Gastroesophageal sphincter (tissue), 4 donors: ENCODE data around the gene C22orf31. TPM values are rescaled to one million over a fixed set of nuclear protein-coding genes. Genes with fewer than 3 reads are reported as not detected.

Experiments
- ATAC-seq: fragments of 150-250 bp; one replicate; pipeline ENCODE4 v1.9.1; 2016; ENCODE audit warnings: mild to moderate bottlenecking, moderate library complexity
- H3K27ac ChIP-seq, 4 donors: fragments of 200-600 bp; sonication (generic) in 3 of 4; 1 replicate in 3 of 4; 2 replicates in 1 of 4; pipeline ENCODE4 v1.5.1; 2016 to 2019
- H3K27me3 ChIP-seq: fragments of 200-600 bp; sonication (generic); one replicate; pipeline ENCODE4 v1.5.1; 2019
- H3K36me3 ChIP-seq, 2 donors: fragments of 200-600 bp; sonication (generic); one replicate each; pipeline ENCODE4 v1.5.1; 2019; ENCODE audit warnings: control low read depth in 1 of 2
- H3K4me1 ChIP-seq, 3 donors: fragments of 200-600 bp; sonication (generic); 1 replicate in 2 of 3; 2 replicates in 1 of 3; pipeline ENCODE4 v1.5.1; 2016 to 2019; ENCODE audit warnings: control low read depth in 2 of 3
- H3K4me3 ChIP-seq, 2 donors: fragments of 200-600 bp; sonication (generic); one replicate each; pipeline ENCODE4 v1.5.1; 2019; ENCODE audit warnings: mild to moderate bottlenecking in 1 of 2, moderate library complexity in 1 of 2
- H3K9me3 ChIP-seq, 3 donors: fragments of 200-600 bp; sonication (generic); one replicate each; pipeline ENCODE4 v1.5.1; 2017 to 2019; ENCODE audit warnings: control low read depth in 2 of 3
- EP300 ChIP-seq: sonication (generic); formaldehyde crosslinking; IDR thresholded peaks from one replicate; pipeline ENCODE4 v1.6.1; 2017; ENCODE audit warnings: antibody characterized with exemption, mild to moderate bottlenecking
- POLR2A ChIP-seq, 2 donors: fragments of 450-650 bp; IDR thresholded peaks; one replicate each; pipeline ENCODE4 v1.6.1; 2017; ENCODE audit warnings: antibody characterized with exemption in 2 of 2, mild to moderate bottlenecking in 2 of 2, moderate library complexity in 1 of 2
- POLR2AphosphoS5 ChIP-seq: sonication (generic); formaldehyde crosslinking; IDR thresholded peaks from one replicate; pipeline ENCODE4 v1.6.1; 2017; ENCODE audit warnings: antibody characterized with exemption
- WGBS, 2 donors: methylation state at CpG; one replicate each; pipeline ENCODE4 v1.1.5; 2018; ENCODE audit warnings: low coverage in 1 of 2; 5-methylcytosine and 5-hydroxymethylcytosine counted together
- total RNA-seq, 4 donors: library from RNA; depleted of rRNA; stranded (reverse); fragments of >200 nt; gene quantifications; one replicate each; pipeline ENCODE4 v1.1.0, GENCODE V29; 2016
- TF ChIP-seq, protein P1 (sequence below), 4 experiments: fragments of 200-600 bp in 2 of 4; fragments of 450-650 bp in 2 of 4; sonication (generic) in 1 of 4; IDR thresholded peaks; one replicate each; pipeline ENCODE4 v1.5.1; 2017 to 2019; ENCODE audit warnings: antibody characterized with exemption in 4 of 4, mild to moderate bottlenecking in 2 of 4, moderate library complexity in 2 of 4

Gene C22orf31
- total RNA-seq, 4 donors from 2014 or later: not detected

DNA sequence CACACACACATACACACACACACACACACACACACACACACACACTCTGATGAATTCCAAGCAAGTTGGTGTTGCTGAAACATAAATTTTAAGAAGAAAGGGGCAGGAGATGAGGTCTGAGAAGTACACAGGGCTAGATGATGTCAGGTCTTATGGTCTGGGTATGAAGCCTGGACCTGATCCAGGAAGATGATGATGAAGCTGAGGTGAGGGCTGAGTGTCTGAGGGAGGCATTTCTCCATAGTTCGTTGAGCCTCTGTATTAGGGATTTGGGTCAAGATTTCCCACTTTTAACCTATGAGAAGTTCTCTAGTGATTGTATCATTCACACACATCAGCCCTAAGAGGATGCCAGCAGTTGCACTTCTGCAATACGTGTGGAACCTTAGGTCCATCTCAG lies 43.8 kb upstream of the C22orf31 start:
- TF ChIP-seq, protein P1, sequence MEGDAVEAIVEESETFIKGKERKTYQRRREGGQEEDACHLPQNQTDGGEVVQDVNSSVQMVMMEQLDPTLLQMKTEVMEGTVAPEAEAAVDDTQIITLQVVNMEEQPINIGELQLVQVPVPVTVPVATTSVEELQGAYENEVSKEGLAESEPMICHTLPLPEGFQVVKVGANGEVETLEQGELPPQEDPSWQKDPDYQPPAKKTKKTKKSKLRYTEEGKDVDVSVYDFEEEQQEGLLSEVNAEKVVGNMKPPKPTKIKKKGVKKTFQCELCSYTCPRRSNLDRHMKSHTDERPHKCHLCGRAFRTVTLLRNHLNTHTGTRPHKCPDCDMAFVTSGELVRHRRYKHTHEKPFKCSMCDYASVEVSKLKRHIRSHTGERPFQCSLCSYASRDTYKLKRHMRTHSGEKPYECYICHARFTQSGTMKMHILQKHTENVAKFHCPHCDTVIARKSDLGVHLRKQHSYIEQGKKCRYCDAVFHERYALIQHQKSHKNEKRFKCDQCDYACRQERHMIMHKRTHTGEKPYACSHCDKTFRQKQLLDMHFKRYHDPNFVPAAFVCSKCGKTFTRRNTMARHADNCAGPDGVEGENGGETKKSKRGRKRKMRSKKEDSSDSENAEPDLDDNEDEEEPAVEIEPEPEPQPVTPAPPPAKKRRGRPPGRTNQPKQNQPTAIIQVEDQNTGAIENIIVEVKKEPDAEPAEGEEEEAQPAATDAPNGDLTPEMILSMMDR (IDR thresholded peaks at IDR 0.05): no peak
- no peak for TF ChIP-seq EP300
- TF ChIP-seq POLR2A (IDR thresholded peaks at IDR 0.05): no peak
- no peak for TF ChIP-seq POLR2AphosphoS5
- ATAC-seq: no peak
- Histone ChIP-seq H3K27ac (no peak overlapping the region), H3K27me3 (no peaks in the 10 kb centered on the region), H3K9me3 (no peaks in the 10 kb centered on the region), H3K36me3 (peaks cover 0 to 6% of the 10 kb centered on the region in 2 donors), H3K4me1 (no peaks in the 10 kb centered on the region), H3K4me3 (no peak overlapping the region)
- 56 to 65% methylated on average over 1 to 2 of the region's 2 CpGs for WGBS, 2 donors

DNA sequence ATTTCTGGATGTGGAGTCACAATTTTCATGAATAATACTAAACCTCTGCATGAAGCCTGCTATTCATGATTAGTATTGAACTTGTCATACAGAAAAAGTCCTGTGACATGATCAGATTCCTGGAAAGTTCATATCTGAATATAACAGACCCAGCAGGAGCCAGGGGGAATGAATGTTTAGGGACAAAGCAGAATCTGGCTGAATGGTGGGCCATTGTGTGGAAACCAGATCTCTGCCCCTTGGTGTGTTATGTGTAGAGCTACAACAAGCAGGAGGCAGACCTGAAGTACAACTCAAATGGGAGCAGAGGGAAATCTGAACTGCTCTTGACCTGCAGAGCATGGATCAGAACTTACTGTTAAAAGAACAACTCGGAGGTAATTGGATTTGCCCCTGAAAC lies 41.5 kb upstream of the C22orf31 start:
- Histone ChIP-seq H3K4me3 (no peak overlapping the region), H3K9me3 (no peaks in the 10 kb centered on the region), H3K27me3 (no peaks in the 10 kb centered on the region), H3K4me1 (no peaks in the 10 kb centered on the region), H3K36me3 (peaks cover 0 to 24% of the 10 kb centered on the region in 2 donors), H3K27ac (no peak overlapping the region)
- no peak for ATAC-seq
- TF ChIP-seq EP300: no peak
- TF ChIP-seq, protein P1 (IDR thresholded peaks at IDR 0.05): no peak
- no peak for TF ChIP-seq POLR2A (IDR thresholded peaks at IDR 0.05)
- 71 to 82% methylated on average over 1 of the region's 1 CpG for WGBS, 2 donors

DNA sequence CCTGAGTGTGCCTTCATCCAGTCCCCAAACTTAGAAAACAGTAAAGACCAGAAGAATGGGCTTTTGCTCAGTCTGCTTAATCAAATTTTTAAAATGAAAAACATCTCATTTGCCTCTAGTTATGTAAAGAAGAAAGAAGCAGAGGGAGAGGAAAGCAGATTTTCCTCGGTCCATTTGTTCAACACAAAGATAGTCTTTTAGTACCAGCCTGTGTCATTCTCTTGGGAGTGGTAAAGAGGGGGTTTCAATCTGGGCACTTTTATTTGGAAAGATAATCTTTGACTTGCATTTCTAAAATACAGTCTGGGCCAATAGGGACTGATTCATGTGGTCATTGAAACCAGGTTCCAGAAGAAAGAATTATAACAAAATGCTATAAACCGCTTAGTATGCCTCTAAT lies 40.7 kb upstream of the C22orf31 start:
- Histone ChIP-seq H3K4me1 (no peaks in the 10 kb centered on the region), H3K27me3 (no peaks in the 10 kb centered on the region), H3K9me3 (no peaks in the 10 kb centered on the region), H3K36me3 (peaks cover 0 to 24% of the 10 kb centered on the region in 2 donors), H3K4me3 (no peak overlapping the region), H3K27ac (no peak overlapping the region)
- 89 to 95% methylated on average over 2 of the region's 2 CpGs for WGBS, 2 donors
- ATAC-seq: no peak
- TF ChIP-seq POLR2A (IDR thresholded peaks at IDR 0.05) (no peak), POLR2AphosphoS5 (no peak), EP300 (no peak)
- TF ChIP-seq, protein P1 (IDR thresholded peaks at IDR 0.05): no peak

DNA sequence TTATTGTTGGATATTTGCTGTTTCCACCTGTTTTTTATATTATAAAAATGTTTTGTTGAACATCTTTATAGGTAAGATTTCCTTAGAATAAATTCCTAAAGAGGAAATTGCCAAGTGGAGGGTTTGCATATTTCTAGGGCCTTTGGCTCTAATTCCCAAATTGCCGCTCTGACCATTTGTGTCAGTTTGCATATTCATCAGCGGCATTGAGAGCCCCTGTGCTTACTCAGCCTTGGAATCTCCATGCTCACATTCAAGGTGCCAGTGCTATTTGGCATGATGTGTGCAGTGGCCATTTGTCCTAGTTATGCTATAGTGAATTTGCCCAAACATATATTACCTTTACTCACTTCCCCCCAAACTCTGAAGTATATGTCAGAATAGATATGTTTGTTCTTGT lies 36.7 kb upstream of the C22orf31 start:
- no peak for ATAC-seq
- TF ChIP-seq, protein P1 (IDR thresholded peaks at IDR 0.05): no peak
- TF ChIP-seq POLR2A (IDR thresholded peaks at IDR 0.05): no peak
- TF ChIP-seq POLR2AphosphoS5: no peak
- TF ChIP-seq EP300: no peak
- Histone ChIP-seq H3K27me3 (no peaks in the 10 kb centered on the region), H3K4me3 (no peak overlapping the region), H3K27ac (no peak overlapping the region), H3K36me3 (peaks cover 0 to 35% of the 10 kb centered on the region in 2 donors), H3K9me3 (no peaks in the 10 kb centered on the region), H3K4me1 (peaks cover 0 to 10% (median 0%) of the 10 kb centered on the region in 3 donors)
- 100% methylated on average over 2 of the region's 2 CpGs for WGBS, 2 donors

DNA sequence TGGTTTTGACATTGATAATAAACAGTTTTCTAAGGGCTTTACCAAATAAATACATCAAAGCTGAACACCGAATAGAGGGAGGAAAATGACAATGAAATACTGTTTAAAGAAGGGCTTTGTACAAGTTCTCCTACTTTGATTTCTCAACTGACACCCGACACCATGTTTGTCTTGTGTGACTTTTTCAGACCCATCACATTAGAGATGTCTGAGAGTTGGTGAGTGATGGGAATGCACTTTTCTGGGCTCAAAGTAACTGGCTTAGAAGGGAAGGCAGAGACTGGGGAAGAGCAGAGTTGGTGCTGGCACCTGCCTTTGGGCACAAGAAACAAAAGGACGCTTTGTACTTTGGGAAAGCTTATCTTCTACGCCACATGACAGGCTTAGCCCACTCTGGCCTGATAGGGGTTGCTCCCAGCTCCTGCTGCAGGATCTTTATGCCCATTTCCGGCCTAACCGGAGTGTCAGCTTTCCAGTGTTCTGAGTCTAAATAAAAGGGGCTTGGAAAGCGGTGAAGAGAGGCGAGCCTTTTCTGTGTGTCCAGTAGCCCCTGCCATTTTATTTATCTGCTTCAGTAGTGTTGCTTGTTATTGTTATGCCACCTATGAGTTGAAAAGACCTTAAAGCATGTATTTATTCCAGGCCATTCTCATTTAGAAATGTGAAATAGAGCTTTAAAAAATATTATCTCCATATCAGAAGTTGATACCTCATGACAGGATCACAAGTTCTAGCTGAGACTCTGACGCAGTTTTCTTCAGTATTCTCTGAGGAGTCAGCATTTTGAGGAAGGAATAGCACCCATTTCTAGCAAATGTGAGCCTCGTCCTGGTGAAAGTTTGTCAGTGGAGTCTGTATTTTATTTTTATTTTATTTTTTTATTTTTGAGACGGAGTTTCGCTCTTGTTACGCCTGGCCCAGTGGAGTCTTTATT lies 35.4 kb upstream of the C22orf31 start:
- WGBS, 2 donors: 87 to 89% methylated on average over 8 to 11 of the region's 13 CpGs
- TF ChIP-seq EP300 (no peak), POLR2A (IDR thresholded peaks at IDR 0.05) (no peak), POLR2AphosphoS5 (no peak)
- TF ChIP-seq, protein P1 (IDR thresholded peaks at IDR 0.05): no peak
- no peak overlapping the region for H3K4me3 ChIP-seq
- no peaks in the 10 kb centered on the region for H3K9me3 ChIP-seq
- no peaks in the 10 kb centered on the region for H3K27me3 ChIP-seq
- H3K4me1 ChIP-seq: peaks cover 0 to 22% (median 0%) of the 10 kb centered on the region in 3 donors
- H3K27ac ChIP-seq: no peak overlapping the region
- ATAC-seq: no peak
- H3K36me3 ChIP-seq: peaks cover 0 to 35% of the 10 kb centered on the region in 2 donors
